GM21737 (cell line): ENCODE results near the gene CCDC122.

ENCODE experiments used
- ATAC-seq: cut with Tn5 transposase; IDR thresholded peaks from one replicate; pipeline ENCODE4 v1.9.1; 2021; ENCODE audit warnings: mild to moderate bottlenecking, moderate library complexity; ENCODE audit not compliant: unreplicated experiment

CCDC122 gene

DNA sequence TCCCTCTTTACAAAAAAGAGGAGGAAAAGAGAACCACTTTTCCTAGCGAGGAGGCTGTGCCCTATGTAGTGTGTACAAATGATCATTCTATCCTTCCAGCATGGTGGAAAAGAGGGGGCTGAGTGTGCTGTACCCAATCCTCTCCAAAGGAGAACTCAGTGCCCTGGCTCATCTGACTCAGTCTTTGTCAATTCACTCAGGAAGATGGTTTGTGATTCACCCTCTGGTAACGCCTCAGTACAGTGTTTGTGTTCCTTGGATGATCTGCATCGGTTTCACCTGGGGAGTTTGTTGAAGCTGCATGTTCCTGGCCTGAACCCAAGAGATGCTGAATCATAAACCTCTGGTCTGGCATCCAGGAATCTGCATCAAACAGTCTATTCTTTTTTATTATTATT, 74.5 kb downstream of the CCDC122 start:
- no peak for ATAC-seq

DNA sequence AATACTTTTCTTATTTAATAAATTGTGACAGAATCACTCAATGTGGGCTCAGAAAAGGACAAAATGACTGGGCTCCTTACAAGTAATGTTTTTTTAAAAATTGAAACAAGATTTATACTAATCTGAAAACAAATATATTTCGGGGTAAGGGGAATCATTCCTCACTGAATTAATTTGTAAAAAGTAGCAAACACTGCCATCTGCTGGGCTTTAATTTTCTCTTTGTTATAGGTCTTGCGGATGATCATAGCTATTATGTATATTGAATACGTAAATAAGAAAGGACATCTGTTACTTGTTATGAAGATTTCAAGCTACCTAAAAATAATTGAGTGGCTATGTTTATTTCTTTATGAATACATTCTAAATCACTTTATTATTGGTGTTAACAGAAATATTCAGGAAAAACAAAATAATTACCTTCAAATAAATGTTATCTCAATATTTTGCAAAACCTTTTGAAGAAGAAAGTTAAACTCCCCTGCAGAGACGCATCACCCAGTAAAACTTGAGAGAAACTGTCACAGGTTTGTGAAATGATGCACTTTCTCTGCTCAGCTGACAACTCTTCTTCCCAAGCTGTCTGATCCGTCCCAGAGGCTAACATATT, 75.0 kb downstream of the CCDC122 start:
- no peak for ATAC-seq

DNA sequence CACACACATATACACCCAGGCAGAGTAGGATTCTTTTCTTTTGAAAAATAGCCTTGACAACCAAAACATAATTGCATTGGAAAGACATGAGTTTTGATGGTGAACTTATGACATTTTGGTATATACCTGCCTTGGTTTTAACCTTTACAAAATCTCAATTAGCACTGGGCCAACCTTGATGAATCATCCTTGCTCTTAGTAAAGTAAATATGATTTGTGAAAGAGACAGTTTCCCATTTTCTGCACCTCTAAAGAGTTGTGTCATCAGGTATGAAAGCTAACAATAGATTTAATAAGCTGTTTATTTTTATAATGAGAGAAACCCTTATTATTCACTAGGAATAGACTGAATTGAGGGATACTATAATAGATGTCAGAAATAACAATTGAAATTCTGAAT, 77.0 kb downstream of the CCDC122 start:
- no peak for ATAC-seq

DNA sequence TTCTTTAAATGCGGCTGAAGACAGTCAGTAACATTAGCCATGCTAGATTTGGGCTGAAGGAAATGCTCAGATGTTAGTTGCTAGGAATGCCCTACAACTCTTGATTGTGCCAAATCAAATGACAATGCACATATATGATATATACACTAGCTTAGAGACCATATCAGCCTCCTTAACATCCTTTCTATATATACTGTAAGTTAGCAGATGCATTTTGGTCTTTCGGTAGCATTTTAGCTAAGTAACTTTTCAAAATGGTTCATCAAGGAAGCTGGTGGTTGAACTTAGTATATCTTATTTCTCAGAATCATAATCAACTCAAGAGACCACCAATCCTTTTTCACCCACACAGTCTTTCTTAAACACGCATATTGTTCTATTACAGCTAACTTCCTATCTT, 78.7 kb downstream of the CCDC122 start:
- no peak for ATAC-seq

DNA sequence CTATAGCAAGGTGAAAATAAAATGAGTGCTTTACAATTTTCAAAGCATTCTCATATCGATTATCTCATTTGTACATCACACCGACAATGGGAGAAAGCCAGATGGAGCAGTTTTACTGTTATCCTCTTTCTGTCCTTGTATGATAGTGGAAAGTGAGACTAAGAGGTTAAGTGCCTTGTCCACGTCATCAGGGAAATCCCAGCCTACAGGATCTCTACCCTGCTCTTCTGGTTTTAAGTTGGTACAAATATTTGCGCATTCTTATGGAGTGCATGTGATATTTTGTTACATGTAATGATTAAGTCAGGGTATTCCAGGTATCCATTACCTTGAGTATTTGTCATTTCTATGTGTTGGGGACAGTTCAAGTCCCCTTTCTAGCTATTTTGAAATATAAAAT, 80.3 kb downstream of the CCDC122 start:
- ATAC-seq = no peak

DNA sequence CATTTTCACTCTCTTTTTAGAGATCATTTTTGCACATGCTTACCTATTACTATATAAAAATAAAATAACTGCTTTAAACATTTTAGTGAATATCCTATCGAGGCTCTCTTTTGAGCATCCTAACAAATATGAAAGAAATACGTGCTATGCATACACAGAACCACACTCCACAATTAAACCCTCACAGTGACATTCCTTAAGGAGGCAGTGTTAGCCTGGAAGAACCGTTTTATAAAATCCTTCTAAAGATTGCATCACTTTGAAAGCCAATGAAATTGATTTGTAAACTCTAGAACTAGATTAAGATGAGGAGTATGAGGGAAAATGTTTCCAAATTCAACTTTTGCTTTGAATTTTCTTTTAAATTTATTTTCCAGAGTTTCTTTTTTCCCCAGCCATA, 81.7 kb downstream of the CCDC122 start:
- no peak for ATAC-seq

DNA sequence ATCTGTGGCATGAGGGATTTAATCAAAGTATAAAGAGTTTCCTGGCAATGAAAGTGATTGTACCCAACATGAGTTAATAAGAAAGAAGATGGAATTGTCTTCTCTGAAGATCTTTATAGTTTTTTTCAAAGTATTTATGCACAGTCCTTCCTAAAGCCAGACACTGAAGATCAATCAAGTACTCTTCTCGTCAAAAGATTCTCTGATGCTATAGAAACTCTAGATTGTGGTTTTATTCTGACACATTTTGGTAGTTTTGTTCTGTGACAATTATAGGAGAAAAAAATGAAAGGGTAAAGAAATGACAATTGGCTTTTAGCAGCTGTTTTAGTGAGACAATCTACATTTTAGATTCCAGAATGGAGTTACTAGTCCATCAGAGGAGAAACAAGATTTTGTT, 82.4 kb downstream of the CCDC122 start:
- no peak for ATAC-seq

DNA sequence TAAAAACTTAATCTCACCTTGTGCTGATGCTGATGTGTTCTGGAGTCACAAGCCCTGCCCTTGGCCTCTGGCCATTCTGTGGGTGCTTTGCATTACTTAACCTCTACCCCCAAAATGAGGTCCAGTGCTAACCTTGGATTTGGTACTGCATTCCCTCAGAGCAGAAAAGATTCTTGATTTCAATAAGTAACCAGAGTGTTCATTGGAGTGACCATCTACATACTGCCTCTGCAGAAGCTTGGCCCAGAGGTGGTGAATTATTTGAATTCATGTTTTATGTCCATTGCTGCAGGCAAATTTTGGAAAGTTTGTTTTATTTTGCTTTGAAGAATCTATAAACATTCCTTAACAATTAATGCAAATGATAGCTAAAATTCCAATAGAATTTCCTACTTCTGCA, 85.1 kb downstream of the CCDC122 start:
- ATAC-seq = no peak

DNA sequence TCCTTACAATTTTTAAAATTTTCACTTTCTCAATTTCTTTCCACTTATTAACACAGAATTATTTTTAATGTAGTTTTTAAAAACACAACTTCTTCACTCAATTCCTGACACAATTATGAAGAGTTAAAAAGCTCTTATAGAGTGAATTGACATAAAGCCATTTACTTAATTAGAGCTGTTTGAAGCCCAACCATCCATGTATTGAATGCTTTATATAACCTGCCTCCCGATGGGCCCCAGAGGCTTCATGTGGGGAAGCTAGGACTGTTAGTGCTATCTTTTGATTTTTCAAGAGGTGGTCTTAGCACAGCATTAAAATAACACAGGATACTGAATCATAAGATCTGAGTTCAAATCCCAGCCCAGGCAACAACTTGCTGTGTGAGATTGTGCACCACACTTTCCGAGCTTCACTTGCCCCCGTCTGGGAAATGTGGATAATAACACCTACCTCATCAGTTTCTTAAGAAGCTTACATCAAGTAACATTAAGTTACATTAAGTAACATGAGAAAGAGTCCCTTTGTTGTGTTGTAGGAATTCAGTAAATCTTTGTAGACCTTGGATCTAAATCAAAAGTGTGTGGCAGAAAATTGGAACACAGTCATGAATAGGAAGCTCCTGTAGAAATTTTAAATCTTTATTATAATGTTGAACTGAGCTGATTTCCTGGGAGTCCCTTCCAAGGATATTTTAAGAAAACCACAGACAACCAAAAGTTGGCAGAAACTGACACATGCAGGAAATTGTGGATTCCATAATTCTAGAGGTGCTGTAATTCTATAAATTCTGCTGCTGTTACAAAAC, 87.3 kb downstream of the CCDC122 start:
- no peak for ATAC-seq

DNA sequence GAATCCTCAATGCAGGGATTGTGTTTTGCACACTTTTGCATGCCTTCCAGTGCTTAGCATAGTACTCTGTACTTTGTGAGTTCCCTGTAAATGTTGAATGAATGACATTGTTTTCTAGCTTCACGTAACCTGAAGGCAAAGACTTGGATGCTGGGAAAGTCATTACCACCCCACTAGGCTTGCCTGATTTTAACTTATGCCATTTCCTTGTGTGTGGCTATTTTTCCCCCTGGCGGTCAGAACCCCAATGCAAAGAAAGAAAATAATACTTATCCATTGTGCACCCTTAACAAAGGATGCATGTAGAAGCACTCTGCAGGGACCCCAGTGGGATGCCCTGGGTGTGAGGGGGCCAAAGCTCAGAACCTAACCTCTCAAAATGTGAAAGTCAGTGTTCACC, 91.5 kb downstream of the CCDC122 start:
- ATAC-seq = no peak

DNA sequence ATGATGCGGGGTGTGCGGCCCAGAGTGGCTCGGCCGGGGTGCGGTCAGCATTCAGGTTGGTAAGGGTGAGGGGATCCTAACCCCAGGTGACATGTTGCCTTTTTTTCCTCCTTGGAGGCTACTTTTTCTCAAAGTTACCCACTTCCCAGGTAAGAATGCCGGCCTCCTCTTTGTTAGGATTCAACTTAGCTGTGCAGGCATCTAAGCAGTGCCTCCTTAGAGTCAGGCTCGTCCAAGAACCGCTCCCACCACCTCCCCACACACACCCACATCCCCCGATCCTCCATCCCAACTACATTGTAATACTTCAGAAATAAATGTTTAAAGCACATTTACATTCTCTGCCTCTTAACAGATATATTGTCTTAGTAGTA, 92.0 kb downstream of the CCDC122 start:
- ATAC-seq = no peak

DNA sequence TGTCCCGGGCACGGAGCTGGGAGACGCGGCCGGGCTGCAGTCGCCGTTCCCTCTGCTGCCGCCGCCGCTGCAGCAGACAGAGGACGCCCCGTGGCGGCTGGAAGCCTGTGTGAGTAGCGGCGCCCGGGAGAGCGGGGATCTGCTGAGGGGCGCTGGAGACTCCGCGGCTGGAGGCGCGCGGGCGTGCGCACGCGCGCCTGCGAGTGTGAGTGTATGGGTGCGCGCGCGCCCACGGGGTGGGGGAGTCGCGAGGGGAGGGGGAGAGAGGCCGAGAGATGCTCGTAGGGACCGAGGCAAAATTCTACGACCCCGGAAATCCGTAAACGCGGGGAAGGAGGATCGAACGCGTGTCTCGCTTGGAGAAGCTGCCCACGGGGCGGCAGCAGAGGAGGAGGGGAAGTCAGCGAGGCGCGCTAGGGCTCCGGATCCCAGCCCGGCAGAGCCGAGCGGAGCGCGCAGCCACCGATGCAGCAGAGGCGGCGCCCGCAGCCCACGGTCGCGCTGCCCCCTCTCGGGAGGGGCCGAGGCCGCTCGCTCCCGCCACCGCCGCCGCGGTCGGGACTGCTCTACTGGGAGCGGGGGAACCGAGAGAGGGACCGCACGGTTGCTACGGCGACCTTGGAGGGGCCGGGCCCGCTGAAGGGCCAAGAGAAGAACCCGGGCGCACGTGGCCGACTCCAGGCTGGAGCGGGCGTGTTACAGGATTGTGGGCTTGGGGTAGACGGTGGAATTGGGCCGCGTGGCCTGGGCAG, 92.6 kb downstream of the CCDC122 start, which contains the start of gene ENOX1:
Gene ENOX1 (minus strand): TSS at position 207 of the 752 bp plus-strand sequence.
- ATAC-seq = no peak

DNA sequence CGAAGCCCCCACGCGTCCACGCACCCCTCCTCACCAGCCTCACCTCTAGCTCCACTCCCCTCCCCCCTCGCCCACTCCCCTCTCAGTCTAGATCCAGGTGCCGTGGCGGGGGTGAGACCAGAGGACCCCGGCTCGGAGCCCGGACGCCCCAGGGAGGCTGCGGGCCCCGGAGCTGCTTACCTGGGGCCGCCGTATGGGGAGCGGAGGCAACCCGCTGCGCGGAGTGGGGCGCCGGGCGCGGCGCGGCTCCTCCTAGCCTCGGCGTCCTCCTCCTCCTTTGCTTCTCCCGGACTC, 93.1 kb downstream of the CCDC122 start:
- no peak for ATAC-seq
